Testis (tissue), 2 donors: ENCODE data around the gene HK2.

Experiments used
- POLR2A ChIP-seq: fragments of 450-650 bp; IDR thresholded peaks from one replicate; pipeline ENCODE4 v1.6.1; 2017; ENCODE audit warnings: antibody characterized with exemption, mild to moderate bottlenecking, moderate library complexity
- TF ChIP-seq, protein P1 (sequence below), 3 experiments: fragments of 450-650 bp in 2 of 3; fragments of 200-600 bp in 1 of 3; sonication (generic) in 1 of 3; IDR thresholded peaks; one replicate each; pipeline ENCODE4 v1.5.1; 2016 to 2019; ENCODE audit warnings: antibody characterized with exemption in 3 of 3, mild to moderate bottlenecking in 2 of 3, moderate library complexity in 1 of 3

DNA sequence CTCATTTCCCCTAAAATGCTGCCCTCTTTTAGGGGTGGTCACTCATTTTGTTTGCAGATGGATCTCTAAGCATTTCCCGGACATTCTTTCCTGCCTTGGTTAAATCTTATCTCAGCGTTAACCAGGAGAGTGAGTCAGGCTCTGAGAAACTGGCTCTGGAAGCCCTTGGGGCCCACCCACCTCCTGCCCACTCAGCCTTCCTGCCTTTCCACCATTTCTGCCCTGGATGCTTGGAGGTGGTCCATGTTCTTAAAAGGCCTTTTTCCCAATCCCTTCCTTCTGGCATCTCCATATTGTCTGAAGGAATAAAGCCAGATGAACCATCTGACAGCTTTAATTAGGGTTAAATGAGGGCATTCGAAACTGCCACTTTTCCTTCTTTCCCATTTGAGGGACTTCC is 9.5 kb downstream of the HK2 start:
- TF ChIP-seq, protein P1, sequence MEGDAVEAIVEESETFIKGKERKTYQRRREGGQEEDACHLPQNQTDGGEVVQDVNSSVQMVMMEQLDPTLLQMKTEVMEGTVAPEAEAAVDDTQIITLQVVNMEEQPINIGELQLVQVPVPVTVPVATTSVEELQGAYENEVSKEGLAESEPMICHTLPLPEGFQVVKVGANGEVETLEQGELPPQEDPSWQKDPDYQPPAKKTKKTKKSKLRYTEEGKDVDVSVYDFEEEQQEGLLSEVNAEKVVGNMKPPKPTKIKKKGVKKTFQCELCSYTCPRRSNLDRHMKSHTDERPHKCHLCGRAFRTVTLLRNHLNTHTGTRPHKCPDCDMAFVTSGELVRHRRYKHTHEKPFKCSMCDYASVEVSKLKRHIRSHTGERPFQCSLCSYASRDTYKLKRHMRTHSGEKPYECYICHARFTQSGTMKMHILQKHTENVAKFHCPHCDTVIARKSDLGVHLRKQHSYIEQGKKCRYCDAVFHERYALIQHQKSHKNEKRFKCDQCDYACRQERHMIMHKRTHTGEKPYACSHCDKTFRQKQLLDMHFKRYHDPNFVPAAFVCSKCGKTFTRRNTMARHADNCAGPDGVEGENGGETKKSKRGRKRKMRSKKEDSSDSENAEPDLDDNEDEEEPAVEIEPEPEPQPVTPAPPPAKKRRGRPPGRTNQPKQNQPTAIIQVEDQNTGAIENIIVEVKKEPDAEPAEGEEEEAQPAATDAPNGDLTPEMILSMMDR (IDR thresholded peaks at IDR 0.05), result no peak
- TF ChIP-seq POLR2A, result no peak
